ENCODE measurements around the gene CBL.

Gene CBL

DNA sequence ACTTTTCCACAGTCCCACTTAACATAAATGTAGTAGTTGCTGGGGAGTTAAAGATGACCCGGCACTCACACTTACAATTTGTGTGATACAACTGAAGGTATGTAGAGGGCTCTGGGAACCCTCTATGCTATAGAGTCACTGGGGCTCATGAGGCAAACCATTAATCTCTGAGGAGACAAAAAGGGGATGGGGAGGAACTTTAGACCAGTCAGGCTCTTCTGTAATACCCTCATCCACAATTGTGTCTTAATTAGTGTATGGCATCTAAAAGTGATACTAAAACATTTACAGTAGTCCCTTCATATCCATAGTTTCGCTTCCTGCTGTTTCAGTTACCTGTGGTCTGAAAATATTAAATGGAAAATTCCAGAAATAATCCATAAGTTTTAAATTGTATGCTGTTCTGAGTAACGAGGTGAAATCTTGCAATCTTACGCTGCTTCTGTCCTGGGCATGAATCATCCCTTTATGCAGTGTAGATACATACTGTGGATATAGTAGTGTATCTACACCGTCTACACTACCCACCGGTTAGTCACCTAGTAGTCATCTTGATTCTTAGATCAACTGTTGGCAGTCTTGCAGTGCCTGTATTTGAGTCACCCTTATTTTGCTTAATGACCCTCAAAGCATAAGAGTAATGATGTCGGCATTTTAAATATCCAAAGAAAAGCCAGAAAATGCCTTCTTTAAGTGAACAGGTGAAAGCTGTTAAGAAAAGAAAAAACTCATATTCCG lies 12.2 kb downstream of the CBL start:
- DNase-seq: peak in 3 of 4 experiments; percentile 29 to 72 (median 44)

DNA sequence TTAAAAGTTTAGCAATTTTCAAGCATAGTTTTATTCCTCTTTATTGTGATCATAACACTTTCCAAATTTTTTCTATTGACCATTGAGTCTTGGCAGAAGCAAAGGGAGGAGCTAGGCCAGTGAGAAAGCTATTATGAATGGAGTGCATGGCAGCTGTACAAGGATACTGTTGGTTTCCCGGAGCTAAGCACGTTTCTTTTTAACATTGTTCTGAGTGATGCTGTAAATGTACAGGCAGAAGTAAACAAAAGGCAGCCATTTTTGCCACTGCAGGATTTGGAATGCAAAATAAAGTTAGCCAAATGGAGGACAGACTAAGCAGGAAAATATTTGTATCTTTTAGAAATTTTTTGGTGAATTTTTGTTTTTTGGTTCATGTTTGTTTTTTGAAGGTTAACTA lies 16.2 kb downstream of the CBL start:
- no peak for DNase-seq

DNA sequence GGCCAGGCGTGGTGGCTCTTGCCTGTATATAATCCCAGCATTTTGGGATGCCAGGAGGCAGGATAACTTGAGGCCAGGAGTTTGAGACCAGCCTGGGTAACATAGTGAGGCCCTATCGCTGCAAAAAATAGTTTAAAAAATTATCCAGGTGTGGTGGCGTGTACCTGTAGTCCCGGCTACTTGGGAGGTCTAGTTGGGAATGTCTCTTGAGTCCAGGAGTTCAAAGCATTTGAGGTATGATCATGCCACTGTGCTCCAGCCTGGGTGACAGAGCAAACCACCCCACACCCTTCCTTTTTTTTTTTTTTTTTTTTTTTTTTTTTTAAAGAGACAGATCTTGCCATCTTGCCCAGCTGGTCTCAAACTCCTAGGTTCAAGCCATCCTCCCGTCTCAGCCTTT lies 16.8 kb downstream of the CBL start:
- peak in 2 of 4 experiments; percentile 10 to 22 for DNase-seq

DNA sequence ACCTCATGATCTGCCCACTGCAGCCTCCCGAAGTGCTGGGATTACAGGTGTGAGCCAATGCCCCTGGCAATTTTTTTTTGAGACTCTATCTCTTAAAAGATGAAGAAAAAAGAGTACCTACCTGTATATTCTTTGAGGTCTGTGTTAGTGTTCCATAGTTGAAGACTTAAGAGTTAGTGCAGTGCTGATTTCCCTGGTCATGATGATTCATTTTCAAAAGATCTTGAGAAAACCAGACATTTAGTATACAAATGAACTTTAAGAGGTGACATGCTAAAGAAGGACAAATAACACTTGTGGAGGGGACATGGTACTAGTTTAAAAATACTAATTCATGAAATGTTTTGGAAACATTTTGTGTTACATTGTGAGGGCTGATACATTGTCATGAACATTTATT lies 17.7 kb downstream of the CBL start:
- DNase-seq: no peak

DNA sequence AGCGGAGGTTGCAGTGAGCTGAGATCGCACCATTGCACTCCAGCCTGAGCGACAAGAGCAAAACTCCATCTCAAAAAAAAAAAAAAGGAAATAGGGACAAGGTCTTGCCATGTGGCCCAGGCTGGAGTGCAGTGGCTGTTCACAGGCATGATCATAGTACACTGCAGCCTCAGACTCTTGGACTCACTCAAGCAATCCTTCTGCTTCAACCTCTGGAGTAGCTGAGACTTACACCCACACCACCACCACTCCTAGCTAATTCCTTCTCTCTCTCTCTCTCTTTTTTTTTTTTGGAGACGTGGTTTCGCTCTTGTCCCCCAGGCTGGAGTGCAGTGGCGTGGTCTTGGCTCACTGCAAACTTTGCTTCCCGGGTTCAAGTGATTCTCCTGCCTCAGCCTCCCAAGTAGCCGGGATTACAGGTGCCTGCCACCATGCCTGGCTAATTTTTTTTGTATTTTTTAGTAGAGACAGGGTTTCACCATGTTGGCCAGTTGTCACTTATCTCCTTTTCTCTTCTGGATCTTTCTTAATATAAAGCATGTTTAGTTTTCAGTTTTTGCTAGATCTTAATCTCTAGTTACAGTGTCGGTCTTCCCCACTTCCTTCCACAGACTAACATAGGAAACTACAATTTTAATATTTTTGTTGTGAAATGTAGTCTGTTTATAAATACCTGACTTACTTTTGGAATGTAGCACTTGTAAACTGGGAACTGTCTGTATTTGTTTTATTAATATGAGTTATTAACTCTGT lies 22.6 kb downstream of the CBL start:
- DNase-seq: peak in 3 of 4 experiments; percentile 15 to 21 (median 18)

DNA sequence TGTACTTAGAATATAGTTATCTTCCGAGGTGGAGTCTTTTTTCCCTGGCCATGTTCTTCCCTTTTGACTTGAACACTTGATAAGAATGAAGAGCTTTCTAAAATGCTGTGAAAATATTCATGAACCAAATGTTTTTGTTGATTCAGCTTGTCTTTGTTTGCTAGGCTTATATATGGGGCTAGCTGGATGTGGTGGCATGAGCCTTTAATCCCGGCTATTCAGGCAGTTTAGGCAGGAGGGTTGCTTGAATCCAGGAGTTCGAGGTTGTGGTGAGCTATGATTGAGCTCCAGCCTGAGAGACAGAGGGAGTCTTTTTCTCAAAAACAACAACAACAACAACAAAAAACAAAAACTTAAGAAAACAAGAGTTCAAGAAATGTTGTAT lies 23.1 kb downstream of the CBL start:
- no peak for DNase-seq

DNA sequence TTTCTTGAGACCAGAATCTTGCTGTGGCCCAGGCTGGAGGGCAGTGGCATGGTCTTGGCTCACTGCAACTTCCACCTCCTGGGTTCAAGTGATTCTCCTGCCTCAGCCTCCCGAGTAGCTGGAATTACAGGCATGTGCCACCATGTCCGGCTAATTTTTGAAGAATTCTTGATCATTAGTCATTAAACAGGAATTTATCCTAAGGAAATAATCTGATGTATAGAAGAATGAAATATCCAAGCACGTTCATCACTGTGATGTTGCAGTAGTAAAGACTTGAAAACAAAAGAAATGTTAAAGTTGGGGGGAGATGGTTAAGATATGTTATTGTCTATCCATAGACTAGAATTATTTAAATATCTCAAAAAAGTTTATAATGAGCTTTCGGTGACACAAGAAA lies 23.6 kb downstream of the CBL start:
- no peak for DNase-seq

DNA sequence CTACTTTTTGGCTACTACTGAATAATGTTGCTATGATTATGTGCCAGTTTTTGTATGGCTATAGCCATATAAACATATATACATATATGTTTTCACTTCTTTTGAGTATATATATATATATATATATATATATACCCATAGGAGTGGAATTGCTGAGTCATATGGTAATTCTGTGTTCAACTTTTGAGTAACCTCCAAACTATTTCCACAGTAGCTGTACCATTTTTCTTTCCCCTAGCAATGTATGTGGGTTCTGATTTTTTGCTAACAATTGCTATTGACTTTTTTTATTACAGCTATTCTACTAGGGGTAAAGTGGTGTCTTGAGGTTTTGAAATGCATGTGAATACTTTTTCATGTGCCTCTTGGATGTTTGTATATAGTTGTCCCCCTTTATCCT lies 30.4 kb downstream of the CBL start:
- DNase-seq: no peak

DNA sequence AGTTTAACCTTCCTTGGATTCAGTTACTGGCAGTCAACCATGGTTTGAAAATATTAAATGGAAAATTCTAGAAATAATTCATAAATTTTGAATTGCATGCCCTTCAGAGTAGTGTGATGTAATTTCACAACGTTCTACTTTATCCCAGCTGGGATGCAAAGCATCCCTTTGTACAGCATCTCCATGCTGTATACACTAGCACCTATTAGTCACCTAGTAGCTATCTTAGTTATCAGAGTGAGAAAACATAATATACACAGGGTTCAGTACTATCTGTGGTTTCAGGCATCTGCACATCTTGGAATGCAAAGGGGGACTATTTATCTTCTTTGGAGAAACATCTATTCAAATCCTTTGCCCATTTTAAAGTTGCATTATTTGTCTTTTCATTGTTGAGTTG lies 30.8 kb downstream of the CBL start:
- no peak for DNase-seq

DNA sequence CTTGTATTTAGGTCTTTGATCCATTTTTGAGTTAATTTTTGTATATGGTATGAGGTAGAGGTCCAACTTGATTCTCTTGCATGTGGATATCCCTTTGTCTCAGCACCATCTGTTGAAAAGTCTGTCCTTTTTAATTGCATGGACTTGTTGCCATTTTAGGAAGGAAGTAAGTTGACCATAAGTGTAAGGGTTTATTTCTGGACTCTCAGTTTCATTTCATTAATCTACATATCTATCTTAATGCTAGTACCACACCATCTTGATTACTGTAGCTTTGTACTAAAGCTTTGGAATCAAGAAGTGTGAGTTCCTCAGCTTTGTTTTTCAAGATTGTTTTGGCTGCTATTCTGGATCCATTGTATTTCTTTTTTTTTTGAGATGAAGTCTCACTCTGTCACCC lies 31.4 kb downstream of the CBL start:
- DNase-seq: peak in 2 of 4 experiments; percentile 14 to 22

DNA sequence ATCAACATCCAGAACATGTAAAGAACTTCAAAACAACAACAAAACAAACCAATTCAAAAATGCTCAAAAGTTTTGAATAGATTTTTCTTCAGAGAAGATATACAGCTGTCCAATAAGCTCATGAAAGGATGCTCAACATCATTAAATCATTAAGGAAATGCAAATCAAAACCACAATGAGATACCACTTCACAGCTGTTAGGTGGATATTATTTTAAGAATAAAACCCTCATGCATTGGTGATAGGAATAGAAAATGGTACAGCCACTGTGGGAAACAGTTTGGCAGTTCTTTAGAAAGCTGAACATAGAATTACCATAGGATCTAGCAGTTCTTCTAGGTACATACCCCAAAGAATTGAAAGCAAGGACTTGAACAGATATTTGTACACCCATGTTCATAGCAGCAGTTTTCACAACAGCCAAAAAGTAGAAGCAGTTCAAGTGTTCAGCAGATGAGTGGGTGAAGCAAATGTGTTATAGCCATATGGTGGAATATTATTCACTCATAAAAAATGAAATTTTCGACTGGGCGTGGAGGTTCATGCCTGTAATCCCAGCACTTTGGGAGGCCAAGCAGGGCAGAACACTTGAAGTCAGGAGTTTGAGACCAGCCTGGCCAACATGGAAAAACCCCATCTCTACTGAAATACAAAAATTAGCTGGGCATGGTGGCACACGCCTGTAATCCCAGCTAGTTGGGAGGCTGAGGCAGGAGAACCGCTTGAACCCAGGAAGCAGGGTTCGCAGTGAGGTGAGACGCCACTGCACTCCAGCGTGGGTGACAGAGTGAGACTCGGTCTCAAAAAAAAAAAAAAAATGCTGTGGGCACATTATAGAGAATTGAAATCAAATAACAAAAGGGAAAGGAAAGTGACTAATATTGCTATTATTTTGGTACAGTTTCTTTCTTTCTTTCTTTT lies 42.9 kb downstream of the CBL start:
- DNase-seq: no peak

DNA sequence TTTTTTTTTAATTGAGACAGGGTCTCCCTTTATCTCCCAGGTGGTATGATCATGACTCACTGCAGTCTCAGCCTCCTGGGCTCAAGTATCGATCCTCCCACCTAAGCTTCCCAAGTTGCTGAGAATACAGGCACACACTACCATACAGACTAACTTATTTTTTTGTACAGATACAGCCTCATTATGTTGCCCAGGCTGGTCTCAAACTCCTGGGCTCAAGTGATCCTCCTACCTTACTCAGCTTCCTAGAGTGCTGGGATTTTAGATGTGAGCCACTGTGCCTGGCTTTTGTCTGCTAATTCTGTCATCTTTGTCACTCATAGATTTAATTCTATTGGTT lies 43.5 kb downstream of the CBL start:
- DNase-seq: no peak

DNA sequence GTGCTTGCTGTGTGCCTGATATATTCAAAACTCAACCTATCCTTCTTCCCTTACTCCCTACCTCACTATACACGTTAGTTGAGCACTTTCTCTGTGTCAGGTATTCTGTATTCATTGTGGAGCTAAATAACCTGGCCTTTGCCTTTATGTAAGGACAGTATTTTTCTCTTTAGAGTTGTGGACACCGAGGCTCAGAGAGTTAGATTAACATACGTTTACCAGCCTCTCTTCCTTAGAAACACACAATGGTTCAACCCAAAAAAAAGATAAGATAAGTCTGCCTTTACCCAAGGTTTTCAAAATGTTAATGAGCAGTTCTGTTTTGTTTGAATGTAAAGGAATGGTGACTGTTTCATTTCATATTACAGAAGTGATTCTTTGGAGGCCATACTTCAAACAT lies 45.0 kb downstream of the CBL start:
- DNase-seq: no peak

DNA sequence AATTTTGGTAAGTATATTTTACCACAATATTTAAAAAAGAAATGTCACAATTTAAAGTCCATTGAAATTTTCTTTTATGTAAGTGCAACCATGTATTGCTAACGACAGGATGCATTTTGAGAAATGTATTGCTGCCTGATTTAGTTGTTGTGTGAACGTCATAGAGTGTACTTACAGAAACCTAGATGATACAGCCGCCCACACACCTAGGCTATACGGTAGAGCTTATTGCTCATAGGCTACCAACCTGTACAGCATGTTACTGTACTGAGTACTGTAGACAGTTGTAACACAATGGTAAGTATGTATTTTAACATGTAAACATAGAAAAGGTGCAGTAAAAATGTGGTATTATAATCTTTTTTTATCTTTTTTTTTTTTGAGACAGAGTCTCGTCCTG lies 48.1 kb downstream of the CBL start:
- DNase-seq: no peak

DNA sequence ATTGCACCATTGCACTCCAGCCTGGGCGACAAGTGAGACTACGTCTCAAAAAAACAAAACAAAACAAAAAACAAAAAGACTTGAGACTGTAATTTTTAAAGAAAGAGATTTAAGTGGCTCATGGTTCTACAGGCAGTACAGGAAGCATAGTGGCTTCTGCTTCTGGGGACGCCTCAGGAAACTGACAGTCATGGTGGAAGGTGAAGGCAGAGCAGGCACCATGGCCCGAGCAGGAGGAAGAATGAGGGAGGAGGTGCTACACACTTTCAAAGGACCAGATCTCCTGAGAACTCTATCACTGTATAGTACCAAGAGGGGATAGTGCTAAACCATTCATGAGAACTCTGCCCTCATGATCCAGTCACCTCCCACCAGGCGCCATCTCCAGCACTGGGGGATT lies 52.0 kb downstream of the CBL start:
- DNase-seq: peak in 1 of 4 experiments; percentile 7

DNA sequence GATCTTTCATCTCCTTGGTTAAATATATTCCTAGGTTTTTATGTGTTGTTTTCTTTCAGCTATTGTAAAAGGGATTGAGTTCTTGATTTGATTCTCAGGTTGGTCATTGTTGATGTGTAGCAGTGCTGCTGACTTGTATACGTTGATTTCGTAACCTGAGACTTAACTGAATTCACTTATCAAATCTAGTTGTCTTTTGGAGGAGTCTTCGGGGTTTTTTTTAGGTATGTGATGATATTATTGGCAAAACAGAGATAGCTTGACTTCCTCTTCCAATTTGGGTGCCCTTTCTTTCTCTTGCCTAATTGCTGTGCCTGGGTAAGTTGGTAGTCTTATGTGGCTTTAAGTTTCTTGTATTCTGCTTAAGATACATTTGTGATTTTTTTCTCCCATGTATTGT lies 52.8 kb downstream of the CBL start:
- DNase-seq: peak in 1 of 4 experiments; percentile 15

DNA sequence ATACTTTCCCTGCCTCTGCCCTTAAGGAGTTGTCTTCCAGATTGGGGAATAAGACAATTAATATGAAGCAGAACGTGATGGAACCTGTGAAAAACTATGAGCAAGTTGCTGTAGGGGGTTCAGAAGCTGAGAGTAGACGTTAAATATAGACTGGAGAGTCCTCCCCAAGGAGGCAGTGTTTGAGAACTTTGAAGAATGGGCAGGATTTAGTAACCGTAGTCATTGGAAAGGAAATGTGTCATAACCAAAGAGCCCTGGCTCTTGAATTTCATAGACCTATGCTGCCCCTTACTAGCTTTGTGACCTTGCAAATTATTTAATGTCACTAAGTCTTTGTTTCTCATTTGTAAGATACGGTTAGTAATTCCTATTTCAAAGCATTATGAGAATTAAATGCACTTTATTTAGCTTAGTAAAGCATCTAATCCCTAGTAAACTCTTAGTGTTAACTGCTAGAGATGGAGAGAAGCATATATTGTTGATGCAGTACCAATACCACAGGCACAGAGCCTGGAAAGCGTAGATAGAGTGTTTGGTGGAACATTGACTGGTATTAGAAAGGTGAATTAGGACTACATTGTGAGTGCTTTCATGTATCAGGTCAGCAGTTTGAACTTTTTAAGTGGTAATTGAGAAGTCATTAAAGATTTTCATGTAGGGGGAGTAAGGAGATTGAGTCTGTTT lies 56.7 kb downstream of the CBL start:
- peak; percentile 5 to 45 (median 24) for DNase-seq

DNA sequence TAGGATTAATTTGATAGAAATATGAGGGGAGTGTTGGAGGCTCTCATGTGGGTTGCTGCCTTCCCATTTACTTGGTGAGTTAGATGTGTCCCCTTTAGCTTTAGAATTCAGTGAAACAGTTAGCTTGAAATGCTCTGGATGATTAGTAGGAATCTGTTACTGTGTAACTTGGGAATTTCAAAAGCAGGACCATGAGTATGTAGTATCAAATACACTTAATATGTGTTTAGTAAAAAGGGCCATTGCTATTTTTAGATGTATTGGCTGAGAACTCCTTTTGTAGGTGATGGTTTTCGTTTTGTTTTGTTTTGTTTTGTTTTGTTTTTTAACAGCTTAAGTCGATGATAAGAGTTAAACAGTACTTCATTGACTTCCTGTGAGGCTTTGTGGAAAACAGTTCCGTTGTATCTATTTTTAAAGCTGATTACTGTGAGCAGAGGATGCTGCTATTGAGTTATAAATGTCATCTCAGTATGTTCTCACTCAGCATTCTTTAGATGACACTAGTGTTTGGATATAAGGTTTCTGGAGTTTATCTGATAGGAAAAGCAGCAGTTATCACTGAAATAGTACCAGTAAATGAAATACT lies 57.3 kb downstream of the CBL start:
- DNase-seq: peak in 2 of 4 experiments; percentile 20 to 29

DNA sequence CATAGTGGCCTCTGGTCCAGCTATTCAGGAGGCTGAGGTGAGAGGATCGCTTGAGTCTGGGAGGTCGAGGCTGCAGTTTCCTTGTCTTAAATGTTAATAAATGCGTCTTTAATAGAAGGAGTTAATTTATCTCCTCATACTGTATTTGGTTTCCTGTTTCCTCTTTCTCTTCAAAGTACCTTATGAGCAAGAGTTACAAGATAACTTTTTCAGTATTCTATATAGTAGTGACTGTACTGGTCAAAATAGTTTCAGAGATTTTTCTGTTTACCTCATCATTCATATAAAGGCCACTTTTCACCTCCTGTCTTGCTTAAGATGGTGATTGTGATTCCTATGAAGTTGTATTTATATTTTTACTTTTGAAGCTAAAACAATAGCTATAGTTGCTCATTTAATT lies 59.9 kb downstream of the CBL start:
- DNase-seq: no peak

DNA sequence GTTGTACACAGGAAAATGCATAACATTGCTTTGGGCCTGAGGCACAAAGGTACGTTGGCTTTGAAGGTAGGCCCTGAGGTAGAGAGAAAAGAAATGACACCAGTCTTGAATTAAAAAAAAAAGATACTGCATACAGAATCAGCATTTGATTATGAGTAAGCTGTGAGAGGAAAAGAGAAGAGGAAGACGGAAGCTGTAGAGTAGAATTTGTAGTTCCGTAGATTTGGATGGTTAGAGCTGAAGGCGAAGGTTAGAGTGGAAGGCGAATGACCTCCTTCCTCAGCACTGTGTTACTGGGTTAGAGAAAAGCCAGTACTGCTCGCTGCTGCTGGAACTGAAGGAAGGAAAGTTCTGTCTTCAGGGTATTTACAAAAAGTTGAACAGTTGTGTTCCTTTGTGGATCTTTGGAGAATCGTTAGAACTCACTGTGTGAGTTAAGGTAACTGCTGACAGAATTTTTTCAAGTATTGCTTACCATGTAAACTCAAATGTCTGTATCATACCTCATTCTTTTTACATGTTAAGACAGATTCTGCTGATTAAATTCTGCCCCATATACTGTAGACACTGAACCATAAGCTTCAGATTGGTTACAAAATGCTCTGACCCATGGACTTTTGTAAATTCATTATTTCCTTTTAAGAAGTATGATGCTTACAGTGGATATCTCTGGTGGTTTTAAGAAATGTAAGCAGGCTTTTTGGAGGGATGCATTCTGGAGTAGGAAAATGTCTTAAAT lies 60.5 kb downstream of the CBL start:
- DNase-seq: peak in 3 of 4 experiments; percentile 25 to 54 (median 47)

DNA sequence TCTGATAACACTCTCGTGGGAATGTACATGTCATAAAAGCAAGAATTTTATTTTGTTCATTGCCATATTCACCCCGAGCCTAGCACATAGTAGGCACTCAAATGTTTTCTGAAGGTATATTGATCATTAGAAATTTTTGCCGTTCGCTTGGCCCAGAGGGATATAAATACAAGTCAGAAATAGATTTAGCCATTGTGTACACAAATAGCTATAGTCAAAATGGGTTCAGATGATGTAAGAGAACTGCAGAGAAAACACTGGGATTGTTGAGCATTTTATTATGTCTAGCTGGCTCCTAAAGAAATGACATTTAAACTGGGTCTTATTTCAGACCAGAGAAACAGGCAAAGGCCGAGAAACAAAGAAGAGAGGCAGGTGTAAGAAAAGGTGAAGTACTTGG lies 61.5 kb downstream of the CBL start:
- no peak for DNase-seq

DNA sequence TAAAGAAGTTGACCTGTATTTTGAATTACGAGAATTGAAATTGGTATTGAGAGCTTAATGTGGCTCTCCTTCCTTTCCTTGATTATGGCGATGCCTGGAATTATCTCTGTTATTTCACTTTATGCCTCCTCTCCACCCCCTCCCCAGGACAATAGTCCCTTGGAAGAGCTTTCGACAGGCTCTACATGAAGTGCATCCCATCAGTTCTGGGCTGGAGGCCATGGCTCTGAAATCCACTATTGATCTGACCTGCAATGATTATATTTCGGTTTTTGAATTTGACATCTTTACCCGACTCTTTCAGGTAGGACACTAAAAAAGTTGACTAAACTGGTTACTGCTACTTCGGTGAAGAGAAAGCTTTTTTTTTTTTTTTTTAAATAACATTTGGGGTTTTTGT lies 67.6 kb downstream of the CBL start:
- DNase-seq: no peak
